ENCODE measurements around the gene GOLM1. TPM values are rescaled to one million over a fixed set of nuclear protein-coding genes. Genes with fewer than 3 reads are reported as not detected.
A peak's percentile ranks its signal among the peaks of the same experiment; 100 is the strongest.
"Not testable (repeated sequence)": the region's sequence is repeated elsewhere in the genome, so short reads cannot be mapped to it uniquely, and the experiment has no call there.

The GOLM1 gene
- total RNA-seq, 1 donor from 2014 or later: 10.1 TPM

DNA sequence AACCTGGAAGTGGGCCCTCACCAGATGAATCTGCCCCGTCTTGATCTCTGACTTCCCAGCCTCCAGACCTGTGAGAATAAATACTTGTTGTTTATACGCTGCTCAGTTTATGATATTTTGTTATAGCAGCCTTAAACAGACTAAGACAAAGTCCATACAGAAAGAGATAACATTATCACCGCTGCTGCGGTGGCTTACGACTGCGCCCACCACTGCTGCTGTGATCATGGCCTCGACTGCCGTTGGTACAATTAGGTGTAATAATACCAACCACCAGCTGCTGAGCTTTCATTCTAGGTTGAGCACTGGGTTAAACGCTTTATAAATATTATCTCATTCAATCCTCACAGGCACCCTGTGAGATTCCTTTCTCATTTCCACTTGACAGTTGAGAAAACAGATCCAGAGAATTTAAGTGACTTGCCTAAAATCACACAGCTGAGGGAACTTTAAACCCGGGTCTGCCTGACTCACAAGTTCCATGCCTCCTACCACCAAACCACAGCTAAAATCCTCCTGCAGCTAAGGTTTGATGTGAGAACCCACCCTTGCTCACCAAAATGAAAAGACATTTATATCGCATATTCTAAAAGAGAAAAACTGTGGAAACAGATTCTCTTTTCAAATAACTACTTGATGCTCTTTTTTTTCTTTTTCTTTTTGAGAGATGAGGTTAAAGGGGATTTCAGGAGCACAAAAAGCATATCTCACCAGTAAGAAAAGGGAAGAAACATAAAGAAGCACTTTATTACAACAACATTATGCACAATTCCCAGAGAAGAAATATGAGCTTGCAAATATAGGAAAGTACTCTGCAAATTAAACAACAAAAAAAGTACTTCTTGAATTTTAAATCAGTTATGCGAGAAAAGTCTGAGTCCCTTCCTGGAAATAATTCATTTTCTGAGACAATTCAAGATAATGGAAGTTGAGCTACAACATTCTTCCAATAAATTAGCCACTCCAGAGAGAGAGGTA is 23.9 kb downstream of the GOLM1 start:
- intact Hi-C loops (cut with micrococcal nuclease): loop anchor here (2.0 kb wide), 1 partner anchor 31 kb away; no protein-coding TSS in a partner anchor
- H3K9me3 Mint-ChIP-seq: no peaks in the 10 kb centered on the region
- H3K4me3 Mint-ChIP-seq: no peak overlapping the region
- no peak for DNase-seq (ENCODE audit: low spot score)
- no peaks in the 10 kb centered on the region for H3K27me3 Mint-ChIP-seq (ENCODE audit: insufficient read depth)
- H3K36me3 Mint-ChIP-seq (ENCODE audit: low read depth): no peaks in the 10 kb centered on the region
- H3K27ac Mint-ChIP-seq: peak overlapping the region; percentile 55
- H3K4me1 Mint-ChIP-seq (ENCODE audit: low read depth): peaks cover 15% of the 10 kb centered on the region

GRCh38 chr9:86073839-86074238 is 25.5 kb downstream of the GOLM1 start:
- Mint-ChIP-seq H3K4me1 (ENCODE audit: low read depth) (peaks cover 15% of the 10 kb centered on the region), H3K36me3 (ENCODE audit: low read depth) (no peaks in the 10 kb centered on the region), H3K4me3 (no peak overlapping the region), H3K27me3 (ENCODE audit: insufficient read depth) (no peaks in the 10 kb centered on the region), H3K27ac (no peak overlapping the region), H3K9me3 (no peaks in the 10 kb centered on the region)
- DNase-seq (ENCODE audit: low spot score): no peak
- intact Hi-C loops (cut with micrococcal nuclease): loop anchor here (2.0 kb wide), 1 partner anchor 33 kb away; no protein-coding TSS in a partner anchor

- peaks cover 2% of the 10 kb centered on the region for H3K27me3 Mint-ChIP-seq (ENCODE audit: insufficient read depth)
- no peaks in the 10 kb centered on the region for H3K36me3 Mint-ChIP-seq (ENCODE audit: low read depth)
- H3K4me1 Mint-ChIP-seq (ENCODE audit: low read depth): peaks cover 15% of the 10 kb centered on the region
- no peaks in the 10 kb centered on the region for H3K9me3 Mint-ChIP-seq
- H3K4me3 Mint-ChIP-seq: no peak overlapping the region
- H3K27ac Mint-ChIP-seq: no peak overlapping the region
- DNase-seq (ENCODE audit: low spot score): no peak
- intact Hi-C loops (cut with micrococcal nuclease): no loop called here
Observed at GRCh38 chr9:86072394-86072877, 26.9 kb downstream of the GOLM1 start.

DNA sequence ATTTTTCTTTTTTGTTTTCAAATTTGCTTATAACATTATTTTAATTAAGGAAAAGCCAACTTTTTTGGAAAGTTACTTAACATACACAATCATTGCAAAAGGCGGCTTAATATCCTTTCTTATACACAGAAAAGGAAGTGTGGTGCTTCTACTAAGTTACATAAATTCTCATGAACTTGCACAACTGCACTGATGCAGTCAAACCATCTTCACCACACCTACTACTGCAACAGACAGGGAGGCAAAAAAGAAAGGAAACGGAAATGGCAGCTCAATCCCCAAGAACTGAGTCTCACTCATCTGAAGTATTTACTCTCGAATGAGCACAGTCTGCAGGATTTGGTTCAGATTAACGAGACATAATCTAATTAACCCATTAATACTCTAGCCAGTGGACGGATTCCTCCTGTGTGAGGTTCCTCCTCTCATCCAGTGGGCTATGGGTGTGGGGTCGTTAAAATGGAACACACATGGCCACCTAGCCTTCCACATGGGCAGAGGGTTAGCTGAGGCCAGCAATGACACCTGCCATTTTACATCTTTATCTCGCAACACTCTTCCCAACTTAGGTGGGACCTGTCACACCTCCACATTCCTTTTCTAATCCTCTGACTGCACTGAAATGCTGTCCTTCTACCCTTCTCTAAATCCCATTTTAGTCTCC is 30.0 kb downstream of the GOLM1 start:
- no peaks in the 10 kb centered on the region for H3K9me3 Mint-ChIP-seq

DNA sequence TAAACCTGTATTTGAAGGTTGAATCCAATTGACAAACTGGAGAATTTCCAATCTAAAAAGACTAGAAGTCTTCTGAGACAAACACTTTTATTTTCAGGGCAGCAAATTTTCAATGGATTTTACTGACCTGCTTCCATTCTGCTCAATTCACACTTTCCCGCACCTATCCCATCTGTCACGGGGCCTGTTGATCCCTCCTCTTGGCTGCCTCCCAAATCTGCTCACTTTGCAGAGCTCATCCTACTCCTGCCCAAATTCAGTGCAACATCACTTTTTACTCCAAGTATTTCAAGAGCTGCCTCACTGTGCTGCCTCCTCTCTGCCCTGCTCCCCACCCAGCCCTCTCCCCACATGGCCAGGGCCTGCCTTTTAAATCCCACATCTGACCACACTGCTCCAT is 35.1 kb downstream of the GOLM1 start:
- H3K4me1 Mint-ChIP-seq (ENCODE audit: low read depth): no peaks in the 10 kb centered on the region
- H3K27ac Mint-ChIP-seq: no peak overlapping the region
- no peaks in the 10 kb centered on the region for H3K9me3 Mint-ChIP-seq
- peaks cover 4% of the 10 kb centered on the region for H3K27me3 Mint-ChIP-seq (ENCODE audit: insufficient read depth)
- no peak for DNase-seq (ENCODE audit: low spot score)
- H3K36me3 Mint-ChIP-seq (ENCODE audit: low read depth): no peaks in the 10 kb centered on the region
- H3K4me3 Mint-ChIP-seq: no peak overlapping the region
- intact Hi-C loops (cut with micrococcal nuclease): no loop called here

More for the DNA sequence above, 30.0 kb downstream of the GOLM1 start:
- no peak for DNase-seq (ENCODE audit: low spot score)
- intact Hi-C loops (cut with micrococcal nuclease): no loop called here
- no peak overlapping the region for H3K27ac Mint-ChIP-seq
- no peaks in the 10 kb centered on the region for H3K4me1 Mint-ChIP-seq (ENCODE audit: low read depth)
- H3K27me3 Mint-ChIP-seq (ENCODE audit: insufficient read depth): peaks cover 2% of the 10 kb centered on the region
- no peaks in the 10 kb centered on the region for H3K36me3 Mint-ChIP-seq (ENCODE audit: low read depth)
- H3K4me3 Mint-ChIP-seq: no peak overlapping the region

DNA sequence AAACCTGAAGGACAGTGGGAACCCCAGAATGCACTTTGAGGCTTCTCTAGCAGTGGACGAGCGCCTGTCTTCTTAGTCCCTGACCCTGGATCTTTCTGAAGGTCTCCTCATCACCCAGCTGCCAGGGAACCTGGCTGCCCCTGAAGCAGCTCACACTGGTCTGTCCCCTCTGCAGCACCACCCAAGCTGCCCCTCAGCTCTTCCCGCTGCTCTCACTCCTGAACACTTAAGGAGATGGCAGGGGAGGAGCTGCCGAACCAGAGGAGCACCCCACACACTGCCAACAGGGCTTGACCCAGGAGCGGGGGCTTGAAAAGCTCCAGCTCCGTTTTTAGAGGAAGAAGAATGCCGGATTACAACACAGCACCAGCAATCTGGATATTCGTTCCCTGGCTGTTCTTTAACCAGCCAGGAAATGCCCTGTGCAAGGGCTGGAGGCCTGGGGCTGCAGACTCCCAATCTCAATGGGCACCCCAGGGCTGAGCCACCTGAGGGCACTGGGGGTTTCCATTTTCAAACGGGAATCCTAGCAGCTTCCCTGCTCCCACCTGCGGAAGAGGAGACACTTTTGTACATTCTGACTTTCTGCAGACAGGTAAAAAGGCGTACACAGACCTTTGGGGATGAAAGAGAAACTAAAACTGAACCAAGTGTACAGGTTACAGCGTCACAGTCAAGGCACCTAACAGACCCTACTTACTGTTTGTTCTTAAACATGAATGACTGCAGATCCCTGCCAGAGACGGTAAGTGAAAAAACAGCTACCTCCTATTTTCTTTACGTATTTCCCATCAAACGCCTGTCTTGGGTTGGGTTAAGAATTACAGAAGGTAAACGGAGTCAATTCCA is 36.3 kb downstream of the GOLM1 start:
- Mint-ChIP-seq H3K4me3 (no peak overlapping the region), H3K27ac (no peak overlapping the region), H3K9me3 (no peaks in the 10 kb centered on the region), H3K4me1 (ENCODE audit: low read depth) (no peaks in the 10 kb centered on the region), H3K36me3 (ENCODE audit: low read depth) (no peaks in the 10 kb centered on the region), H3K27me3 (ENCODE audit: insufficient read depth) (peaks cover 2% of the 10 kb centered on the region)
- intact Hi-C loops (cut with micrococcal nuclease): no loop called here
- no peak for DNase-seq (ENCODE audit: low spot score)

DNA sequence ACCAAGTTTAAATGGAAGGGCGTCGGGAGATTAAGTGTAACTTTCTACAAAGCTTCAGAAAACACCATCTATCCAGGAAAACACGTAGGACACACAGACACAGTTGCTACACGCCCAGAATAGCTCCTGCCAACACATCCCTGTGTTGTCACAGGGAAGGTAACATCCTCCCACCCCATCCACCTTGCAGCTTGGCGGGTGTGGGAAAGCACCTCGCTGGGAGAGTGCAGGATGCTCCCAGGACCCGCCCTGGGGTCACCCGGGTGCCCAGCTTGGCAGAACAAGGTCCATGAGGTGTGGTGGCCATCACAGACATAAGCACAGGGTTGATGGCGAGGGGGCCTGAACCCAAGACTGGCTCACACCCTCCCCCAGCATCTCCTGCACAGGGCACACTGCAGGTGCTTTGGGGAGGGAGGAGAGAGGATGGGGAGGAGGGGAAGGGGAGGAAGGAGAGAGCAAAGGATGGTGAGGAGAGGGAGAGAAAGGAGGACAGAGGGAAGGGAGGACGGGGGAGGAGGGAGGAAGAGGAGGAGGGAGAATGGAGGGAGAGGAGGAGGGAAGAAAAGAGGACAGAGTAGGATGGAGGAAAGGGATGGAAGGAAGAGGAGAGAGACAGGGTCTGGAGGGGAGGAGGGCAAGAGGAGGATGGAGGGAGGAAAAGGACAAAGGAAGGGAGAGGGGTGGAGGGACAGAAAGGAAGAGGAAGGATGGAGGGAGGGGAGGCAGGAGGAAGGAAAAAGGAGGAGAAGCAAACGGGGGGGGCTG is 37.2 kb downstream of the GOLM1 start:
- intact Hi-C loops (cut with micrococcal nuclease): no loop called here
- Mint-ChIP-seq H3K36me3 (ENCODE audit: low read depth) (no peaks in the 10 kb centered on the region), H3K27ac (no peak overlapping the region), H3K4me1 (ENCODE audit: low read depth) (no peaks in the 10 kb centered on the region), H3K27me3 (ENCODE audit: insufficient read depth) (peaks cover 2% of the 10 kb centered on the region), H3K9me3 (no peaks in the 10 kb centered on the region), H3K4me3 (no peak overlapping the region)
- no peak for DNase-seq (ENCODE audit: low spot score)

GRCh38 chr9:86057491-86057890 is 41.9 kb downstream of the GOLM1 start:
- Mint-ChIP-seq H3K27ac (no peak overlapping the region), H3K9me3 (no peaks in the 10 kb centered on the region), H3K4me1 (ENCODE audit: low read depth) (no peaks in the 10 kb centered on the region), H3K36me3 (ENCODE audit: low read depth) (no peaks in the 10 kb centered on the region), H3K27me3 (ENCODE audit: insufficient read depth) (peaks cover 2% of the 10 kb centered on the region), H3K4me3 (no peak overlapping the region)
- no peak for DNase-seq (ENCODE audit: low spot score)
- intact Hi-C loops (cut with micrococcal nuclease): no loop called here

DNA sequence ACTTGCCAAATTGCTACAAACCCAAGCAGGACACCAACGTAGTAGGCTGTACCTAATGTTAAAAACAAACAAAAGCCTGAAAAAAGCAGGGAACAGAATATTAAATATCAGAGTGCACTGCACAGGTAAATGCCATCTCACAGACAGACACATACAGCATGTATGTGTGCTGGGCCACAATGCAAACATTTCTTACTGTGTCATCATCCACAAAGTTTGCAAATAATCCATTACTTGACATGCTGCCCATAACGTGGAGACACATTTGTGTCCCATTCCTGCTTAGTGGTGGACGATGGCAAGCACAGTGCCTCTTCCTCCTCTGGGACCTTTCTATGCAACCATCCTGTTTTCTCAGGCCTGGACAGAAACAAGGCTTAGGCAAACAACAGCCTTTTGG is 44.7 kb downstream of the GOLM1 start:
- no peak for DNase-seq (ENCODE audit: low spot score)
- intact Hi-C loops (cut with micrococcal nuclease): no loop called here
- H3K4me1 Mint-ChIP-seq (ENCODE audit: low read depth): no peaks in the 10 kb centered on the region
- no peaks in the 10 kb centered on the region for H3K27me3 Mint-ChIP-seq (ENCODE audit: insufficient read depth)
- H3K9me3 Mint-ChIP-seq: no peaks in the 10 kb centered on the region
- H3K4me3 Mint-ChIP-seq: no peak overlapping the region
- no peak overlapping the region for H3K27ac Mint-ChIP-seq
- no peaks in the 10 kb centered on the region for H3K36me3 Mint-ChIP-seq (ENCODE audit: low read depth)

DNA sequence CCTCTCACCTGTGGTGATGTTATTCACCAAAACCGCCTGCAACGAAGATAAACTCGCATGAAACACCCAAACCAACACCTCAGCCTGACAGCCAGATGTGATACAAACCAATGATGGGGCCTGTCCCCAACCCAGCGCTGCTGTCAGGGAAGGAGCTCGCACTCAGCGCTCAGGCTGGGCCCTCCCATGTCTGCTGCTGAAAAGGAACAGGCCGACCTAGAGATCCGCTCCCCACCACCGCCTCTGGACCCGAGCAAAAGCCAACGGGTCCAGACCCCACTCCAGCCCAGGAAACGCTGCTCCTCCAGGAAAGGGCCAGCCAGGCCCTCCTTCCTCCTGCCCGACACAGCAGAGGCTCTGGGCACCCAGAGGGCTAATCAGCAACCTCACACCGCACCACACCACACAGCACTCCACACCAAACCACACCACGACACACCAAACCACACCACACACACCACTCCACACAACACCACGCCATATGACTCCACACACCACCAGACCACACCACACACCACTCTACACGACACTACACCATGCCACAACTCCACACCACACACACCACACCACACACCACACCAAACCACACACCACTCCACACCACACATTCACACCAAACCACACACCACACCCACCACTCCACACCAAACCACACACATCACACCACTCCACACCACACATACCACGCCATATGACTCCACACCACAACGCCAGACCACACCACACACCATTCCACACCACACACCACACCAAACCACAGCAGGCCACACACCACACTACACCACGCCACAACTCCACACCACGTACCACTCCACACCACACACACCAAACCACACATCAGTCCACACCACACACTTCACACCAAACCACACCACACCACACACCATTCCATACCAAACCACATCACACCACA is 46.5 kb downstream of the GOLM1 start:
- intact Hi-C loops (cut with micrococcal nuclease): no loop called here
- H3K27me3 Mint-ChIP-seq (ENCODE audit: insufficient read depth): no peaks in the 10 kb centered on the region

DNA sequence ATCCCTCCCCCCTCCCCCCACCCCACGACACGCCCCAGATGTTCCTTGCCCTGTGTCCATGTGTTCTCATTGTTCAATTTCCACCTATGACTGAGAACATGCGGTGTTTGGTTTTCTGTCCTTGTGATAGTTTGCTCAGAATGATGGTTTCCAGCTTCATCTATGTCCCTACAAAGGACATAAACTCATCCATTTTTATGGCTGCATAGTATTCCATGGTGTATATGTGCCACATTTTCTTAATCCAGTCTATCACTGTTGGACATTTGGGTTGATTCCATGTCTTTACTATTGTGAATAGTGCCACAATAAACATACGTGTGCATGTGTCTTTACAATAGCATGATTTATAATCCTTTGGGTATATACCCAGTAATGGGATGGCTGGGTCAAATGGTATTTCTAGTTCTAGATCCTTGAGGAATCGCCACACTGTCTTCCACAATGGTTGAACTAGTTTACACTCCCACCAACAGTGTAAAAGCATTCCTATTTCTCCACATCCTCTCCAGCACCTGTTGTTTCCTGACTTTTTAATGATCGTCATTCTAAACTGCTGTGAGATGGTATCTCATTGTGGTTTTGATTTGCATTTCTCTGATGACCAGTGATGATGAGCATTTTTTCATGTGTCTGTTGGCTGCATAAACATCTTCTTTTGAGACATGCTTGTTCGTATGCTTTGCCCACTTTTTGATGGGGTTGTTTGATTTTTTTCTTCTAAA is 51.2 kb downstream of the GOLM1 start:
- DNase-seq (ENCODE audit: low spot score); H3K4me3 Mint-ChIP-seq; H3K4me1 Mint-ChIP-seq (ENCODE audit: low read depth); H3K27me3 Mint-ChIP-seq (ENCODE audit: insufficient read depth); H3K9me3 Mint-ChIP-seq; H3K27ac Mint-ChIP-seq; intact Hi-C loops (cut with micrococcal nuclease); H3K36me3 Mint-ChIP-seq (ENCODE audit: low read depth): not testable (repeated sequence)

More for the DNA sequence above, 46.5 kb downstream of the GOLM1 start:
- Mint-ChIP-seq H3K4me1 (ENCODE audit: low read depth) (no peaks in the 10 kb centered on the region), H3K27ac (no peak overlapping the region), H3K36me3 (ENCODE audit: low read depth) (no peaks in the 10 kb centered on the region), H3K4me3 (no peak overlapping the region), H3K9me3 (no peaks in the 10 kb centered on the region)
- no peak for DNase-seq (ENCODE audit: low spot score)

Measured in activated T-helper 1 cell treated with anti-CD3 and anti-CD28 coated beads, Interleukin-12 subunit alpha, Interleukin-12 subunit beta, Interleukin-2, Interleukin-4 antibody, amounts not matched to agents 30 ng/mL and 10 ng/mL and 1 ng/mL, durations not matched to agents 14 hours and 24 hours and 36 hours (primary cell).